LNCAP (cell line): ENCODE results near the gene LHPP.

Source experiments
- CTCF ChIP-seq: fragments of 450-650 bp; IDR thresholded peaks from 2 replicates; pipeline ENCODE4 v1.5.1; 2017; ENCODE audit warnings: mild to moderate bottlenecking

Gene LHPP

DNA sequence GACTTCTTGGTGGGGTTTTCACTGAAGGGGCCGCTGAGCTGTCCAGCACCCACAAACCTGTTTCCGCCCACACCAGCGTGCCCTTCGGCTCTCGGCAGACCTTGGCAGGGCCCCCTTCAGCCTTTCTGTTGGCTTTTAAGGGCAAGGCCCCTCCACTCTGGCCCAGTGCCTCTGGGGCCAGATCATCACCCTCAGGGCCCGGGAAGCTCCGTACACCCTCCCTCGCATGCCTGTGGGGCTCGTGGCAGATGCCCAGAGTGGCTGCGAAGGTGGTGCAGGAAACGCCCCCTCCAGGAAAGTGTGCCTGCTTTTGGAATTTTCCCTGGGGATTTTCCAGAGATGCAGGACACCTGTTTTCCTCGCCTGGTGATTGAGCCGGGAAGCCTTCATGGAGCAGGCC, 7.0 kb downstream of the LHPP start:
- TF ChIP-seq CTCF, result no peak

DNA sequence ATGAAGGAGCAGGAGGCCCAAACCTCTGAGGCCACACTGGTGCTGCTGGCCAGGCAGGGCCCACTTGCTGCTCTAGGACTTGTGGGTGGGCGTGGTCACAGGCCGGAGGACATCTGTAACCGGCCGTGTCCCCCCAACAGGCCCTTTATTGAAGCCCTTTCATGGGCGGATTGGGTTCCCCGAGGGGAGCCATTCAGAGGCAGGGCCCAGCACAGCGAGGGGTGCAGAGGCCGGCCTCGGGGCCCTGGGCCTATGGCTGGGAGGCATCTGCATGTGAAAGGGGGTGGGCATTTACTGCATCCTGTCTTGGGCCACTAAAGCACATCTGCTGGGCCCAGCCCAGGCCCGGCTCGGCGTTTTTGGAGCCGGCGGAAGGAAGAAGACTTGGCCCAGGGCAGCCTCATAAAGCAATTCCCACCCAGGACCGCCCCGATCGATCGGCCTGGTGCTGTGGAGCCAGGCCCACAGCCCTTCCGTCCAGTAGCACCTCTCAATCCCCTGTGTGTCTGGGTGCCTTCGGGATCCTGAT, 8.4 kb downstream of the LHPP start:
- TF ChIP-seq CTCF, result no peak

- no peak for TF ChIP-seq CTCF
These were observed 9.2 kb downstream of the LHPP start for GRCh38 chr10:124470544-124471434.

GRCh38 chr10:124472071-124472470, 10.4 kb downstream of the LHPP start:
- TF ChIP-seq CTCF, result no peak

- no peak for TF ChIP-seq CTCF
These were observed 11.4 kb downstream of the LHPP start for GRCh38 chr10:124473070-124473469.

- TF ChIP-seq CTCF, result no peak
These were observed 13.0 kb downstream of the LHPP start for GRCh38 chr10:124474514-124475070.

- no peak for TF ChIP-seq CTCF
These were observed 14.6 kb downstream of the LHPP start for GRCh38 chr10:124476043-124476725.
